ENCODE data around the gene CPXM2.

Gene CPXM2

DNA sequence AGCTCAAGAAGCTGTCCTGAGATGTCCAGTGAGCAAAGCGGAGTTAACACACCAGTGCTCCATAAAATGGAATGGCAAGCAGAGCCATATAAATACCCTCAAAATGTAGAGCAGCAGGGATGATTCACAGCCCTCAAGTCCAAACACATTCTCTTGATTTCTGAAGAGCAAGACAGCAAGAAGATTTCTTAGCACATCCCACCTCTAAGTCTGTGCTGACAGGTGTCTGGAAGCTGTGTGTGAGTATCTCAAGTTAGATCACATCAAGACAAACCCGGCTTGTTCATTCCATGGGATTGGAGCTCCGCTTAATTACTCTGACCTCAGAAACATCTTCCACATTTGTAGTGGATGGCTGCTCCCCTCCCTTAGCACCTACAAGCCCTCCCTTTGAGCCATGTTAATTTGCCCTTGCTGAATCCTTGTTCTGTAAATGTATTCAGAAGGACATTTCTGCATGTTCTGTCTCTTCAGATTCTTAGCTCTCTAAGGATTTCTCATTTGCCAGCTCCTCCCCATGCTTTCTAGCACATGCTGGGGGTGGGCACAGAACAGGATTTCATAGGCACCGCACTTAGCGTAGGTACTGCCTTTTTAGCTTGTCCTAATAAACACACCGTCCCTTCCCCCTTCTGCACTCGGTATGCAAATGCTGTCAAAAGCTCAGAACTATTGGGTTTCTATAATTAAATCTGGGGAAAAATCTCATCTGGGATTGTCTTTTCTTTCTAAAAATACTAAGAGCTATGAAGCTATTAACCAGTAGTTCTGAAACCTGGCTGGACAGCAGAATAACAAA is 112.7 kb downstream of the CPXM2 start:
- no peak for DNase-seq (ENCODE audit: low read depth in 4 of 4, low spot score in 1 of 4)

GRCh38 chr10:123777881-123778280 is 113.7 kb downstream of the CPXM2 start:
- DNase-seq (ENCODE audit: low read depth in 4 of 4, low spot score in 1 of 4) = no peak

DNA sequence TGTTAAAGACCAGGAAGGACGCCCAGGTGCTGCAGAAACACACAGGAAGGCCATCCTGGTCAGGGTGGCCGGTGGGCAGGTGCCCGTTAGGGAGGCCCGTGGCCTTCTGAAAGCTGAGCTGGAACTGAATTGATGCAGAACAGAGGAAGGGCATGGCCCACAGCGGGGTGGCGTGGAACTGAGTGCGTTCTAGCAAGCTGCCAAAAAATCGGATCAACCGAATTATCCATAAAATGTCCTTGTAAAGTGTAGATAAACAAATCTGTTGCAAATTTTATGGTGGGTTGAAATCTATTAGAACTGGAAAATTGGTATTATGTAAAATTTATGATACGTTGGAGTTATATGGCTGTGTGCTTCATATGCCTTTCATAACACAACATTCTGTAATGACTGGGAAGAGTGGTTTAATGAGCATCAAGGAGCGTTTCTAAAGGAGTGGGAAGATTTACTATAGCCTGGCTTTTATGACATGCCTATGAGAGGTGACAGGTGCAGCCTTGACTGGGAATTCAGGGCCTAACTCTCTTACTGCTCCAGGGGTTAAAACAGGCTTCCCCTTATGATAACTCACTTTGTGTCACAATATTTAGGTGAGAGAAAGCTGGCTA is 117.4 kb downstream of the CPXM2 start:
- no peak for DNase-seq (ENCODE audit: low read depth in 4 of 4, low spot score in 1 of 4)

GRCh38 chr10:123772645-123773508 is 118.7 kb downstream of the CPXM2 start:
- DNase-seq (ENCODE audit: low read depth in 4 of 4, low spot score in 1 of 4) = no peak

DNA sequence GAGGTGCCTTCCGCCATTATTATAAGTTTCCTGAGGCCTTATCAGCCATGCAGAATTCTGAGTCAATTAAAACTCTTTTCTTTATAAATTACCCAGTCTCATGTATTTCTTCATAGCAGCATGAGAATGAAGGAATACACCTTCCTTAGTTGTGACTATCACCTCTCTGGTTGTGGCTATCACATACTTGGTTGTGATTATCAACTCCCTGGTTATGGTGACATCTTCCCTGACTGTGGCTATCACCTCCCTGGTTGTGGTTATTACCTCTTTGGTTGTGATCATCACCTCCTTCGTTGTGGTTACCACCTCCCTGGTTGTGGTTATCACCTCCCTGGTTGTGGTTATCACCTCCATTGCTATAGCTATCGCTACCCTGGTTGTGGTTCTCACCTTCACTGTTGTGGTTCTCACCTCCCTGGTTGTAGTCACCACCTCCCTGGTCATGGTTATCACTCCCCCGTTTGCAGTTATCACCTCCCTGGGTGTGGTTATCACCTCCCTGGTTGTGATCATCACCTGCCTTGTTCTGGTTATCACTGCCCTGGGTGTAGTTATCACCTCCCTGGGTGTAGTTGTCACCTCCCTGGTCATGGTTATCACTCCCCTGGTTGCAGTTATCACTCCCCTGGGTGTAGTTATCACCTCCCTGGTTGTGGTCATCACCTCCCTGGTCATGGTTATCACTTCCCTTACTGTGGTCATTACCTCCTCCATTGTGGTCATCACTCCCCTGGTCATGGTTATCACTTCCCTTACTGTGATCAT is 119.5 kb downstream of the CPXM2 start:
- no peak for DNase-seq (ENCODE audit: low read depth in 4 of 4, low spot score in 1 of 4)

DNA sequence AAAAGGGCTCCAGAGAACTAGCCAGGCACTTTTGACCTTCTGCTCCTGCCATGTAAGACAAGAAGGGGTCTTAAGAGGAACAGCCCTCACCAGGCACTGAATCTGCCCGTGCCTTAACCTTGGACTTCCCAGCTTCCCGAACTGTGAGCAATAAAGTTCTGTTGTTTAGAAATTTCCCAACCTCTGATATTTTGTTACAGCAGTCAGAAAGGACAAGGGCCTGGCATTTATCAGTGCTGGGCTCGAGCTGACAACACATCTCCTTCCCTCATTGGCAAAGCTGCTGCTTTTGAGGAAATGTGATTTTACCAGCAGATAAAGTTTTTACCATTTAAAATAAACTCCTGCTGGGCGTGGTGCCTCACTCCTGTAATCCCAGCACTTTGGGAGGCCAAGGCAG is 122.0 kb downstream of the CPXM2 start:
- DNase-seq (ENCODE audit: low read depth in 4 of 4, low spot score in 1 of 4) = no peak

DNA sequence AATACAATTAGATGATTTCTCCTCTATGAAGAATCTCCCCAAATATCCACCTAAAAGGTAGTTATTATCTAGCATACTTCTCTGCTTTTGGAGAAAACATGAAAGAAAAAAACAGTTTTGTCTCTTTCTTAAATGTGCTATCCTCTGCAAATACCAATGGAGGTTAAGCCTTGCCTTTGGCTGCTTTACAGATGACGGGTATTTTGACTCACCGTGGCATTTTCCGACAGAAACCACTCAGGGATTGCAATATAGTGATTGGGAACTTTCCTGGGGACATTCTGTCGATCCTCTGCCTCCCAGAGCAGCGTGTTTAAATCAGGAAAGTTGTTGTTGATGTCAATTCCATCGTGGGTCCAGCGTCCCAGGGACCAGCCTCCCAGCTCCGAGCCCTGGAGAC is 124.8 kb downstream of the CPXM2 start:
- DNase-seq (ENCODE audit: low read depth in 4 of 4, low spot score in 1 of 4) = no peak

- DNase-seq (ENCODE audit: low read depth in 4 of 4, low spot score in 1 of 4) = no peak
Measured at GRCh38 chr10:123766012-123766411, 125.6 kb downstream of the CPXM2 start.

DNA sequence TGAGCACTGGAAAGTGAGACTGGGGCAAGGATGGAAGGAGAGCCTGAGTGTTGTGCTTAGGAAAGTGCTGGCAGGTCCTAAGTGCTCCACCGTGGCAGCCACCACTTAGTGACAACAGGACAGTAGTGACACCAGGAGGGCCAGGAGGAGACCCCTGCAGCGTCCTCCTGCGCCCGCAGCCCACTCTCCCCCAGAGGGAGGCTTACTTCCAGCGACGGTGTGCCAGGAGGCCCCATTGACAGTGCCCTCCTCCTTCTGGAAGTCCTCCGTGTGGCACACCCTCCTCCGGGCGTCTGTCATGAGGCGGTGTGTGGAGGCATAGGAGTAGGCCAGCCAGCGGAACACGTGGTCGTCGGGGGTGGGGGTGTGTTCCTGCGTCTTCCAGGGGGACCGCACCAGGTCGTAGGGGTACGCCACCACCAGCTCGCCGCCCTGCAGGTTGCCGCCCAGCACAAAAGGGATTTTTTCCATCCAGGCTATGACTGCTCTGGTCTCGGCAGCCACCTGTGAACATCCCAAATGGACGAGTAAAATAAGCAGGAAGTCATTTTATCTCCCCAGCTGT is 129.9 kb downstream of the CPXM2 start:
- DNase-seq (ENCODE audit: low read depth in 4 of 4, low spot score in 1 of 4) = no peak

- no peak for DNase-seq (ENCODE audit: low read depth in 4 of 4, low spot score in 1 of 4)
Measured at GRCh38 chr10:123761038-123761428, 130.6 kb downstream of the CPXM2 start.

DNA sequence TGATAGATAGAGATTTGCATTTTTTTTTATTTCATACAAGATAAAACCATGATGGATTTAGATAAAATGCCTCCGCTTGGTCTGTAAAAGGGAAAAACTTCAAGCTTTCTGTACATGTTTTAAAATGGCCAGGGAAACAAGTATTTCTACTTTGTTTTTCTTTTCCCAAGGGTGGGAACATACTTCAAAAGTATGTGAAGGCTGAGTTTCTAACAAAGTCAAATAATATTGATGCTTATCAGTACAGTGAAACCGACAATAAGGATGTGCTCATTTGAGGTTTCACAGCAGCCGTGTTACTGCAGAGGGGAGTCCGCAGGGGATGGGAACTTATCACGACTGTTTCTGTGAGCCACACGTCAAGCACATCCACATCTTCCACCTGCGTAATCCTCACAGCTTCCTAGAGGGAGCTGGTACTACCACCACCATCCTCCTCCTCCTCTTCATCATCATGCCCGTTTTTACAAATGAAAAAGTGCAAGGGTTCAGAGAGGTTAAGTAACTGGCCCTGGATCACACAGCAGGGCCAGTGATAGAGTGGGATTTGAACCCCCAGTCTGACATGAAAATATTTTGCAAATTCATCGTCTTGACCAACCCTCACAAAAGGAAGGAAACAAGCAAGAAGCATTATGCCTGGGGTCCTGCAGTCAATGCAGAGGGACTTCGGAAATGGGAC is 131.1 kb downstream of the CPXM2 start:
- DNase-seq (ENCODE audit: low read depth in 4 of 4, low spot score in 1 of 4) = no peak

DNA sequence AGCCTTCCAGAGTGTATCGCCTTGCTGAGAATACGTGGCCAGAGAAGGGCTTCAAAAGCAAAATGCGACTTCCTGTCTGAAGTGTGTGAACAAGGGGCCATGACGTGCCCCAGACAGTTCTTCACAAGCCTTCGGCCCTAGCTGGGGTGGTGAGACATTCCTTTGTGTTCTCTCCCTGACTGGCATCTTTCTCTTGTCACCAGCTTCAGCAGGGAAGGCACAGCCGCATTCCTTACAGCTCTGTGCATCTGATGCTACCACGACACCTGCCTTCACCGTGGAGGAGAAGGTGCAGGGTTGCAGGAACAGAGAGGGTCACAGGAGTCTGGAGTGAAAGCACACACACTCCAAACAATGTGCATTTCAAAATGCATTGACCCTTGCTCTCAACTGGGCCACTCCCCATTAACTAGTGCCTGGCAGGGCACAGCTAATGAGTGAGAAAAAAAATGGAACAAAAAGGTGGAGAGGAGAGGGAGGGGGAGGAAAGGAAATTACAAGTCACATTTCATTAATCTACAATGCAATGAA is 132.0 kb downstream of the CPXM2 start:
- no peak for DNase-seq (ENCODE audit: low read depth in 4 of 4, low spot score in 1 of 4)

- no peak for DNase-seq (ENCODE audit: low read depth in 4 of 4, low spot score in 1 of 4)
Measured at GRCh38 chr10:123759041-123759440, 132.6 kb downstream of the CPXM2 start.

GRCh38 chr10:123757853-123758252 is 133.8 kb downstream of the CPXM2 start:
- no peak for DNase-seq (ENCODE audit: low read depth in 4 of 4, low spot score in 1 of 4)

DNA sequence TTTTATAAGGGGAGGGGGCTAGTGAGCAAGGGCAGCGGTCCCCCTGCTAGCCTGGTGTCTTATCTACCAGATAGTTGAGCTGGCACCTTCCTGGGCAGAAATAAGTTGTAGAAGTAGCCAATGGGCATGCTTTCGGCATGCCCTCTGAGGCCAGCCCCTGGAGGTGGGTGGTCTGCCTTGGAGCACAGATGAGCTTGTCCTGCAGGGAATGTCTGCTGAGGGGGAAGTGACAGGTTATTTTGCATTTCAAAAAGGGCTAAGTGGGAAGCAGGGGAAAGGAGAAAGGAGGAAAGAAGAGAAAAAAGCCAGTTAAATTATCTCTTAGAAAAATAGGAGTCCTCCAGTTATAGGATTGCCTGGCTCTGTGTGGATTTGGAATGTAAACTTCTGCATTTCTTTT is 136.5 kb downstream of the CPXM2 start:
- no peak for DNase-seq (ENCODE audit: low read depth in 4 of 4, low spot score in 1 of 4)

GRCh38 chr10:123754123-123754522 is 137.5 kb downstream of the CPXM2 start:
- no peak for DNase-seq (ENCODE audit: low read depth in 4 of 4, low spot score in 1 of 4)

DNA sequence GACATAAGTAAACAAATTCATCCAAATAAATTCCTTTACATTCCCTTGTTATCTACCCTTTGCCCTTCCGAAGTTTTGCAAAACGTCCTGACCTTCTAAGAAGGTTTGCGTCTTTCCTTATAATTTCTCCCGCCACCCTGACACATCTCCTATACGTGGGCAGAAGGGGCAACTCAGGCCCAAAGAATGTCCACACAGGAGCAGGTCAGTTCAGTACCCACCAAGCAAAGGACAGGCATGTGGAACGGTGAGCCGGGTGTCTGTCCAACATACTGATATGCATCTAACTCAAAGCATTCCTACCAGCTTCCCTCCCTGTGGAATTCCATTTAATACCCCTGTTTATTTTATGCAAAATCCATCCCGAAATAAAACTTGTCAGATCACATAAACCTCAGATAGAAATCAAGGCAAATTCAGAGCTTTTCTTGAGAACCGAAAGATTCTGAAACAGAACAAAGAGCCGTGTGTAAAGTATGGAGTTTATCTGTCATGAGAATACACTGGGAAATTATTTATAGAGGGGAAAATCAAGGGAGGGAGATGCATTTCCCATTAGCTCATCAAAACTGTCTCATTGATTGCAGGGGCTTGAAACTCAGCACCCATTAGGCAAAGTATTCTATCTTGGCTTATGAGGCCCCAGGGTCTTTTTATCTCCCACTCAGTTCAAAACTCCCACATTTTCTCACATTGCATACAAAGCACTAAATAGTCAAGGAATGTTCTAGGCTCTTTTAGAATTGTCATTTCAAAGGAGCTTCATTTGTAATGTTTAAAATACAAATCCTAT is 140.1 kb downstream of the CPXM2 start:
- no peak for DNase-seq (ENCODE audit: low read depth in 4 of 4, low spot score in 1 of 4)

- no peak for DNase-seq (ENCODE audit: low read depth in 4 of 4, low spot score in 1 of 4)
Measured at GRCh38 chr10:123750901-123751300, 140.7 kb downstream of the CPXM2 start.

DNA sequence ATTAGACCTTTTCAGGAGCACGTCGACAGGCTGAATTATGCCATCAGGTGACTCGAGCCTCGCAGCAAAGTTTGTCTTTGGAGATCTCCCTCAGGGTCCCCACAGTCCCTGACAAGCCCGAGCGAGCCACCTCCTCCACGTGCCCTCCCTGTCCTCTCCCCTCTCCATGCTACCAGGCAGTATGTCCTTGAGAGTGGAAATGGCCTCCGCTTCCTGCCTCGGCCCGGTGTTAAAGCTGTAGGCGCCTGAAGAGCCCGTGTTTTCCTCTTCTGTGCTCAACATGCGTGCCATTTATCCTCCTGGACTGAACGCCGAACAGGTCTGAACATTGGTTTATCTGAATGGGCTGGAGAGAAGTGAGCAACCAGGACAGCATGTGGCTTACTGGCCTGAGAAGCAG is 142.9 kb downstream of the CPXM2 start:
- DNase-seq (ENCODE audit: low read depth in 4 of 4, low spot score in 1 of 4) = no peak

All from stimulated activated CD4-positive, alpha-beta T cell treated with anti-CD3 and anti-CD28 coated beads, Interleukin-1b, Interleukin-23, amount 100 ng/mL, for 24 hours (primary cell).